HG03175 (cell line): Measurements from ENCODE around the gene SMIM27.
A peak's percentile ranks its signal among the peaks of the same experiment; 100 is the strongest.
"Not testable (repeated sequence)": the region's sequence is repeated elsewhere in the genome, so short reads cannot be mapped to it uniquely, and the experiment has no call there.

Source experiments
- ATAC-seq: cut with Tn5 transposase; IDR thresholded peaks from one replicate; pipeline ENCODE4 v1.9.1; 2021; ENCODE audit warnings: mild to moderate bottlenecking, moderate library complexity; ENCODE audit not compliant: unreplicated experiment

The SMIM27 gene

GRCh38 chr9:32552172-32552872, at the start of gene SMIM27, which contains the start of gene TOPORS:
Gene SMIM27, plus strand, starts transcription at chr9:32552327. Its CDS starts 108 bp downstream, at chr9:32552435.
Gene TOPORS, minus strand, starts transcription at chr9:32552586. Its CDS starts 150 bp downstream, at chr9:32552436.
- ATAC-seq, result peak; percentile 77

- no peak for ATAC-seq
Observed at GRCh38 chr9:32502464-32502863, 49.7 kb upstream of the SMIM27 start.

GRCh38 chr9:32503008-32503407, 49.1 kb upstream of the SMIM27 start:
- no peak for ATAC-seq

- no peak for ATAC-seq
Observed at GRCh38 chr9:32508728-32509127, 43.4 kb upstream of the SMIM27 start.

- ATAC-seq, result no peak
Observed at GRCh38 chr9:32516241-32516640, 35.9 kb upstream of the SMIM27 start.

- ATAC-seq, result no peak
Observed at GRCh38 chr9:32518276-32518675, 33.9 kb upstream of the SMIM27 start.

GRCh38 chr9:32523910-32524309, 28.2 kb upstream of the SMIM27 start:
- no peak for ATAC-seq

- not testable (repeated sequence) for ATAC-seq
Observed at GRCh38 chr9:32524558-32524891, 27.6 kb upstream of the SMIM27 start.

- ATAC-seq, result peak; percentile 22
Observed at GRCh38 chr9:32524892-32525708, 27.0 kb upstream of the SMIM27 start.

- ATAC-seq, result no peak
Observed at GRCh38 chr9:32525709-32526030, 26.5 kb upstream of the SMIM27 start.

- peak; percentile 68 for ATAC-seq
Observed at GRCh38 chr9:32526041-32526706, 26.0 kb upstream of the SMIM27 start, which contains the start of gene RIGI. Gene RIGI, minus strand, starts transcription at chr9:32526196. Its CDS starts 30 bp downstream, at chr9:32526166.

GRCh38 chr9:32526707-32527048, 25.4 kb upstream of the SMIM27 start:
- no peak for ATAC-seq

GRCh38 chr9:32533336-32533735, 18.8 kb upstream of the SMIM27 start:
- no peak for ATAC-seq

- no peak for ATAC-seq
Observed at GRCh38 chr9:32533816-32534215, 18.3 kb upstream of the SMIM27 start.

GRCh38 chr9:32543047-32543446, 9.1 kb upstream of the SMIM27 start:
- ATAC-seq, result no peak

- ATAC-seq, result no peak
Observed at GRCh38 chr9:32545884-32546283, 6.2 kb upstream of the SMIM27 start.

GRCh38 chr9:32548213-32548612, 3.9 kb upstream of the SMIM27 start:
- not testable (repeated sequence) for ATAC-seq

GRCh38 chr9:32550150-32550561, 2.0 kb upstream of the SMIM27 start:
- no peak for ATAC-seq

- peak; percentile 68 for ATAC-seq
Observed at GRCh38 chr9:32550562-32551275, 1.4 kb upstream of the SMIM27 start.

- peak; percentile 12 for ATAC-seq
Observed at GRCh38 chr9:32551276-32552051, 663 bp upstream of the SMIM27 start.
